Body of pancreas (tissue), 4 donors: ENCODE data around the gene ERC2. TPM values are rescaled to one million over a fixed set of nuclear protein-coding genes. Genes with fewer than 3 reads are reported as not detected.

Experiments used
- ATAC-seq: fragments of 150-250 bp; one replicate; pipeline ENCODE4 v1.9.1; 2016
- DNase-seq, 4 donors: peaks; one replicate each; pipeline ENCODE4 v3.0.0-alpha.2; 2019
- H3K27ac ChIP-seq, 4 donors: fragments of 200-600 bp; sonication (generic); 1 replicate in 3 of 4; 2 replicates in 1 of 4; pipeline versions ENCODE4 v1.5.1 to v1.6.1; 2016 to 2019; ENCODE audit warnings: mild to moderate bottlenecking in 1 of 4, mixed read lengths in 1 of 4, moderate library complexity in 1 of 4
- H3K27me3 ChIP-seq, 2 donors: fragments of 200-600 bp; sonication (generic); one replicate each; pipeline ENCODE4 v1.6.0; 2016; ENCODE audit warnings: mild to moderate bottlenecking in 1 of 2
- H3K36me3 ChIP-seq, 2 donors: fragments of 200-600 bp; sonication (generic); replicated peaks in 1 of 2; 2 replicates each; pipeline ENCODE4 v1.5.1; 2016; ENCODE audit warnings: low read depth in 2 of 2; ENCODE audit not compliant: insufficient read depth in 1 of 2
- H3K4me1 ChIP-seq: fragments of 200-600 bp; sonication (generic); one replicate; pipeline ENCODE4 v1.6.0; 2016
- H3K4me3 ChIP-seq, 2 donors: fragments of 200-600 bp; sonication (generic); 1 replicate in 1 of 2; 2 replicates in 1 of 2; pipeline ENCODE4 v1.5.1; 2016 to 2019
- H3K9me3 ChIP-seq, 3 donors: fragments of 200-600 bp; sonication (generic); 1 replicate in 2 of 3; 2 replicates in 1 of 3; pipeline ENCODE4 v1.5.1; 2016
- CTCF ChIP-seq, 7 experiments: fragments of 450-650 bp in 4 of 7; fragments of 200-600 bp in 3 of 7; sonication (generic) in 3 of 7; IDR thresholded peaks; one replicate each; pipeline ENCODE4 v1.5.1; 2016 to 2019; ENCODE audit warnings: antibody characterized with exemption in 7 of 7
- POLR2A ChIP-seq, 3 donors: fragments of 450-650 bp; IDR thresholded peaks; one replicate each; pipeline ENCODE4 v1.6.1; 2016; ENCODE audit warnings: antibody characterized with exemption in 3 of 3, mild to moderate bottlenecking in 2 of 3
- WGBS, 2 donors: methylation state at CpG; one replicate each; pipeline ENCODE4 v1.1.5; 2017; 5-methylcytosine and 5-hydroxymethylcytosine counted together
- intact Hi-C: fragments of 100-400 bp; cut with DNase I; formaldehyde crosslinking; loops from one replicate; pipeline ENCODE4 v1.15.1; 2023
- total RNA-seq, 2 donors: library from RNA; depleted of rRNA; stranded (reverse); fragments of >200 nt; gene quantifications; one replicate each; pipeline ENCODE4 v1.1.0, GENCODE V29; 2016

The ERC2 gene
- total RNA-seq, 2 donors from 2014 or later, result 4.0 to 4.7 TPM

GRCh38 chr3:55792009-55792408 lies 676.3 kb downstream of the ERC2 start:
- DNase-seq, result no peak
- TF ChIP-seq POLR2A (IDR thresholded peaks at IDR 0.05) (no peak), CTCF (IDR thresholded peaks at IDR 0.05) (no peak)
- peaks cover 5% of the 10 kb centered on the region for H3K4me1 ChIP-seq
- 81 to 82% methylated on average over 1 of the region's 1 CpG for WGBS, 2 donors
- ATAC-seq, result no peak
- no peaks in the 10 kb centered on the region for H3K36me3 ChIP-seq
- intact Hi-C loops, result no loop called here
- no peak overlapping the region for H3K27ac ChIP-seq
- H3K9me3 ChIP-seq, result no peaks in the 10 kb centered on the region
- no peaks in the 10 kb centered on the region for H3K27me3 ChIP-seq
- no peak overlapping the region for H3K4me3 ChIP-seq

GRCh38 chr3:55790596-55791350 lies 677.5 kb downstream of the ERC2 start:
- H3K4me3 ChIP-seq, result no peak overlapping the region
- no peaks in the 10 kb centered on the region for H3K27me3 ChIP-seq
- TF ChIP-seq POLR2A (IDR thresholded peaks at IDR 0.05), result no peak
- TF ChIP-seq CTCF (IDR thresholded peaks at IDR 0.05), result no peak
- 79 to 83% methylated on average over 3 of the region's 3 CpGs for WGBS, 2 donors
- DNase-seq (no peak), ATAC-seq (no peak)
- H3K27ac ChIP-seq, result no peak overlapping the region
- no peaks in the 10 kb centered on the region for H3K4me1 ChIP-seq
- H3K36me3 ChIP-seq, result no peaks in the 10 kb centered on the region
- no peaks in the 10 kb centered on the region for H3K9me3 ChIP-seq
- intact Hi-C loops, result no loop called here

- intact Hi-C loops, result no loop called here
- Histone ChIP-seq H3K4me1 (no peaks in the 10 kb centered on the region), H3K27ac (no peak overlapping the region), H3K9me3 (no peaks in the 10 kb centered on the region), H3K36me3 (no peaks in the 10 kb centered on the region), H3K27me3 (no peaks in the 10 kb centered on the region), H3K4me3 (no peak overlapping the region)
- no peak for DNase-seq
- TF ChIP-seq POLR2A (IDR thresholded peaks at IDR 0.05), result no peak
- ATAC-seq, result no peak
- 70 to 73% methylated on average over 2 of the region's 2 CpGs for WGBS, 2 donors
Observed at GRCh38 chr3:55789516-55789915, 678.8 kb downstream of the ERC2 start.

GRCh38 chr3:55782807-55783206 lies 685.5 kb downstream of the ERC2 start:
- no peak for DNase-seq
- ATAC-seq, result no peak
- no peak overlapping the region for H3K27ac ChIP-seq
- WGBS, 2 donors, result 75 to 80% methylated on average over 3 of the region's 3 CpGs
- TF ChIP-seq CTCF (IDR thresholded peaks at IDR 0.05) (no peak), POLR2A (IDR thresholded peaks at IDR 0.05) (no peak)
- no peaks in the 10 kb centered on the region for H3K4me1 ChIP-seq
- no peaks in the 10 kb centered on the region for H3K36me3 ChIP-seq
- intact Hi-C loops, result no loop called here
- no peak overlapping the region for H3K4me3 ChIP-seq
- H3K9me3 ChIP-seq, result no peaks in the 10 kb centered on the region
- no peaks in the 10 kb centered on the region for H3K27me3 ChIP-seq

- DNase-seq, result no peak
- Histone ChIP-seq H3K27ac (no peak overlapping the region), H3K36me3 (no peaks in the 10 kb centered on the region), H3K9me3 (no peaks in the 10 kb centered on the region), H3K27me3 (no peaks in the 10 kb centered on the region), H3K4me1 (no peaks in the 10 kb centered on the region), H3K4me3 (no peak overlapping the region)
- ATAC-seq, result no peak
- intact Hi-C loops, result no loop called here
- no peak for TF ChIP-seq CTCF (IDR thresholded peaks at IDR 0.05)
- no peak for TF ChIP-seq POLR2A (IDR thresholded peaks at IDR 0.05)
- WGBS, 2 donors, result 32 to 63% methylated on average over 4 of the region's 4 CpGs
Observed at GRCh38 chr3:55782351-55782750, 685.9 kb downstream of the ERC2 start.
